Lung (tissue), 12 donors: ENCODE results near the gene MIER1. TPM values are rescaled to one million over a fixed set of nuclear protein-coding genes. Genes with fewer than 3 reads are reported as not detected.

Source experiments
- ATAC-seq: fragments of 200-7000 bp; cut with Tn5 transposase; one replicate; pipeline ENCODE4 v1.9.1; 2020; ENCODE audit warnings: moderate number of reproducible peaks; ENCODE audit not compliant: insufficient read depth, low FRiP score
- DNase-seq, 3 donors: peaks; one replicate each; pipeline ENCODE4 v3.0.0-alpha.2; 2013 to 2017
- H3K27ac ChIP-seq, 2 donors: one replicate each; pipeline ENCODE4 v1.5.1; 2013; ENCODE audit warnings: mild to moderate bottlenecking in 2 of 2, moderate library complexity in 2 of 2, control low read depth in 1 of 2, inconsistent platforms in 1 of 2, low read depth in 1 of 2, low read length in 1 of 2
- H3K27me3 ChIP-seq, 3 donors: one replicate each; pipeline ENCODE4 v1.5.1; 2013; ENCODE audit warnings: low read length in 2 of 3; ENCODE audit not compliant: control insufficient read depth in 3 of 3, insufficient read depth in 3 of 3
- H3K36me3 ChIP-seq, 4 donors: one replicate each; pipeline ENCODE4 v1.5.1; 2013; ENCODE audit warnings: low read length in 4 of 4, mild to moderate bottlenecking in 1 of 4, moderate library complexity in 1 of 4; ENCODE audit not compliant: control insufficient read depth in 4 of 4, insufficient read depth in 4 of 4
- H3K4me1 ChIP-seq, 5 donors: one replicate each; pipeline ENCODE4 v1.5.1; 2013; ENCODE audit warnings: low read length in 5 of 5, mild to moderate bottlenecking in 2 of 5, moderate library complexity in 1 of 5; ENCODE audit not compliant: control insufficient read depth in 5 of 5, insufficient read depth in 5 of 5
- H3K4me3 ChIP-seq: one replicate; pipeline ENCODE4 v1.5.1; 2013; ENCODE audit warnings: mild to moderate bottlenecking, control low read depth, moderate library complexity
- H3K9ac ChIP-seq, 2 donors: one replicate each; pipeline ENCODE4 v1.5.1; 2013; ENCODE audit warnings: low read length in 2 of 2, control low read depth in 1 of 2; ENCODE audit not compliant: insufficient read depth in 1 of 2
- H3K9me3 ChIP-seq, 4 donors: one replicate each; pipeline ENCODE4 v1.5.1; 2013; ENCODE audit warnings: low read length in 3 of 4, mild to moderate bottlenecking in 1 of 4, moderate library complexity in 1 of 4; ENCODE audit not compliant: control insufficient read depth in 4 of 4, insufficient read depth in 3 of 4
- CTCF ChIP-seq: IDR thresholded peaks from 2 replicates; pipeline ENCODE4 v1.5.1; 2012; ENCODE audit warnings: mild to moderate bottlenecking; ENCODE audit errors: control extremely low read depth, extremely low read depth
- WGBS, 2 donors: extraction: QIAGEN DNeasy Blood & Tissue Kit; methylation state at CpG; one replicate each; pipeline ENCODE4 v1.1.7; 2013; 5-methylcytosine and 5-hydroxymethylcytosine counted together
- polyA plus RNA-seq, 2 donors: library from polyadenylated mRNA; stranded (reverse); fragments of 200-250 nt; gene quantifications; one replicate each; pipeline ENCODE4 v1.2.1, GENCODE V29; 2013
- total RNA-seq, 2 donors: library from RNA; depleted of rRNA in 1 of 2; stranded (reverse); fragments of >200 nt in 1 of 2; gene quantifications; one replicate each; pipeline ENCODE4 v1.2.1, GENCODE V29; 2014 to 2021
- donor health status: control.
- donor health status: control.
- donor health status: Bipolar disorder and iron deficiency.
- donor health status: healthy.
- donor health status: DM: yes; HTN: yes; CAD: no.

Gene MIER1
- total and polyA plus RNA-seq, 4 donors = 12.6 to 42.4 (median 21.5) TPM

- H3K9ac ChIP-seq = no peak overlapping the region
- 0% methylated on average over 1 of the region's 1 CpG for WGBS, 2 donors
- H3K9me3 ChIP-seq = no peaks in the 10 kb centered on the region
- H3K4me1 ChIP-seq = peaks cover 0 to 17% (median under 1%) of the 10 kb centered on the region in 5 donors
- no peak for TF ChIP-seq CTCF
- no peak overlapping the region for H3K4me3 ChIP-seq
- no peak overlapping the region for H3K27ac ChIP-seq
- DNase-seq = no peak
- H3K27me3 ChIP-seq = no peaks in the 10 kb centered on the region
- ATAC-seq = no peak
- peaks cover 0 to 2% (median 0%) of the 10 kb centered on the region in 4 donors for H3K36me3 ChIP-seq
Measured at GRCh38 chr1:66937529-66938234, 12.9 kb downstream of the MIER1 start.

GRCh38 chr1:66938613-66939012 lies 13.8 kb downstream of the MIER1 start:
- no peak for TF ChIP-seq CTCF
- ATAC-seq = no peak
- H3K4me1 ChIP-seq = peaks cover 0 to 17% (median 0%) of the 10 kb centered on the region in 5 donors
- H3K9ac ChIP-seq = no peak overlapping the region
- H3K27ac ChIP-seq = no peak overlapping the region
- H3K4me3 ChIP-seq = no peak overlapping the region
- DNase-seq = no peak
- H3K9me3 ChIP-seq = no peaks in the 10 kb centered on the region
- no peaks in the 10 kb centered on the region for H3K27me3 ChIP-seq
- H3K36me3 ChIP-seq = peaks cover 0 to 2% (median 0%) of the 10 kb centered on the region in 4 donors

DNA sequence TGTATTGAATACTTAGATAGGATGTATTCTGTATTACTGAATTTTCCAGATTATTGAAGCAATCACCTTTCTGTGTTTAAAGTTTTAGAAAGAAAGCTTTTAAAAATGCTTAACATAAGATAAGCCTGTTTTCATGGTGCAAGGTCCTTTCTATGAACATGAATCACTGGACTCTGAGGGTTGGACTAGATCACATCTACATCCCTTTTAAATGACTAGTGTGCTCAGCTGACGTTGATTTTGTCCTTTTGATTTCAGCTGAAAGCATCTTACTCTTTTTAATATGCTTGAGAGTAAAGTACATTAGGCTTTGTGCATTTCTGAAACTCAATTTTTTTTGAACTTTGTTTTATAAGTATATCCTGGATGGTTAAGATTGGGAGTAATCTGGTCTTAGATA lies 16.2 kb downstream of the MIER1 start:
- TF ChIP-seq CTCF = no peak
- Histone ChIP-seq H3K9ac (no peak overlapping the region), H3K27me3 (no peaks in the 10 kb centered on the region), H3K4me1 (peaks cover 0 to 10% (median 0%) of the 10 kb centered on the region in 5 donors), H3K27ac (no peak overlapping the region), H3K36me3 (peaks cover 0 to 5% (median 0%) of the 10 kb centered on the region in 4 donors), H3K9me3 (no peaks in the 10 kb centered on the region), H3K4me3 (no peak overlapping the region)
- 97% methylated on average over 1 of the region's 1 CpG for WGBS, 2 donors
- ATAC-seq (no peak), DNase-seq (no peak)
